ENCODE data around the gene GPHN.
"Not testable (repeated sequence)": the region's sequence is repeated elsewhere in the genome, so short reads cannot be mapped to it uniquely, and the experiment has no call there.

Gene GPHN

DNA sequence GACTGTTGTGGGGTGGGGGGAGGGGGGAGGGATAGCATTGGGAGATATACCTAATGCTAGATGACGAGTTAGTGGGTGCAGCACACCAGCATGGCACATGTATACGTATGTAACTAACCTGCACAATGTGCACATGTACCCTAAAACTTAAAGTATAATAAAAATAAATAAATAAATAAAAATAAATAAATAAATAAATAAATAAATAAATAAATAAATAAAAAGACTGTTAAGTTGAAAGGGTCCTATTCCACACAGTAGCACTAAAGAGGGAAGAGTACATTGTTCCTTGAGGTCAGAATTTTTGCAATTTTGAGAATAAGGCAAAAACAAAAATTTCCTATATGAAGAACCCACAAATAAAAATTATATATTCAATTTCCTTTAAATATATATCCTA lies 329.5 kb downstream of the GPHN start:
- H3K79me1 ChIP-seq (ENCODE audit: low read length); H3K4me1 ChIP-seq (ENCODE audit: control insufficient read depth in 1 of 2, insufficient read depth in 2 of 2, low read length in 2 of 2); DNase-seq; H2AFZ ChIP-seq (ENCODE audit: insufficient read depth, low read length, poor library complexity); H2BK5ac ChIP-seq (ENCODE audit: low read depth, low read length, poor library complexity); H4K91ac ChIP-seq (ENCODE audit: low read depth, low read length); H3K36me3 ChIP-seq (ENCODE audit: control insufficient read depth in 1 of 2, insufficient read depth in 2 of 2, low read length in 2 of 2); H4K12ac ChIP-seq (ENCODE audit: low read depth, low read length); H3K18ac ChIP-seq (ENCODE audit: low read length); H3K9me3 ChIP-seq (ENCODE audit: insufficient read depth, low read depth, low read length); H3K4me2 ChIP-seq (ENCODE audit: low read length); H2BK120ac ChIP-seq (ENCODE audit: insufficient read depth, low read length, poor library complexity); H4K8ac ChIP-seq (ENCODE audit: low read depth, low read length); H3K4ac ChIP-seq (ENCODE audit: low read depth, low read length); H3K9ac ChIP-seq (ENCODE audit: low read length); H3K23ac ChIP-seq (ENCODE audit: low read length); H3K14ac ChIP-seq (ENCODE audit: low read length); H2BK12ac ChIP-seq (ENCODE audit: low read length); H3K79me2 ChIP-seq (ENCODE audit: control insufficient read depth, insufficient read depth, low read length, poor library complexity); H2AK5ac ChIP-seq (ENCODE audit: low read length); H3K4me3 ChIP-seq (ENCODE audit: low read depth, low read length); H3K27me3 ChIP-seq (ENCODE audit: insufficient read depth, low read length); H3K27ac ChIP-seq (ENCODE audit: low read depth, low read length): not testable (repeated sequence)
- WGBS (ENCODE audit: extremely low coverage, insufficient coverage, insufficient read length) = no CpG with 5 or more reads among the region's 2 CpGs

GRCh38 chr14:66842911-66843512 lies 335.1 kb downstream of the GPHN start:
- Histone ChIP-seq H3K27ac (ENCODE audit: low read depth, low read length) (no peak overlapping the region), H2BK120ac (ENCODE audit: insufficient read depth, low read length, poor library complexity) (no peak overlapping the region), H3K9me3 (ENCODE audit: insufficient read depth, low read depth, low read length) (no peaks in the 10 kb centered on the region), H3K79me1 (ENCODE audit: low read length) (no peaks in the 10 kb centered on the region), H4K8ac (ENCODE audit: low read depth, low read length) (no peak overlapping the region), H3K9ac (ENCODE audit: low read length) (no peak overlapping the region), H3K4ac (ENCODE audit: low read depth, low read length) (no peak overlapping the region), H4K12ac (ENCODE audit: low read depth, low read length) (no peak overlapping the region), H2AK5ac (ENCODE audit: low read length) (no peak overlapping the region), H3K4me2 (ENCODE audit: low read length) (no peak overlapping the region), H4K91ac (ENCODE audit: low read depth, low read length) (no peak overlapping the region), H3K14ac (ENCODE audit: low read length) (no peak overlapping the region), H2AFZ (ENCODE audit: insufficient read depth, low read length, poor library complexity) (no peak overlapping the region), H2BK5ac (ENCODE audit: low read depth, low read length, poor library complexity) (no peak overlapping the region), H3K18ac (ENCODE audit: low read length) (no peak overlapping the region), H2BK12ac (ENCODE audit: low read length) (no peak overlapping the region), H3K23ac (ENCODE audit: low read length) (no peak overlapping the region), H3K36me3 (ENCODE audit: control insufficient read depth in 1 of 2, insufficient read depth in 2 of 2, low read length in 2 of 2) (no peaks in the 10 kb centered on the region), H3K4me3 (ENCODE audit: low read depth, low read length) (no peak overlapping the region), H3K4me1 (ENCODE audit: control insufficient read depth in 1 of 2, insufficient read depth in 2 of 2, low read length in 2 of 2) (no peaks in the 10 kb centered on the region), H3K27me3 (ENCODE audit: insufficient read depth, low read length) (no peaks in the 10 kb centered on the region), H3K79me2 (ENCODE audit: control insufficient read depth, insufficient read depth, low read length, poor library complexity) (no peaks in the 10 kb centered on the region)
- DNase-seq = no peak
- no CpG with 5 or more reads among the region's 1 CpG for WGBS (ENCODE audit: extremely low coverage, insufficient coverage, insufficient read length)

- H3K18ac ChIP-seq (ENCODE audit: low read length) = no peak overlapping the region
- H3K4me3 ChIP-seq (ENCODE audit: low read depth, low read length) = no peak overlapping the region
- H3K4me1 ChIP-seq (ENCODE audit: control insufficient read depth in 1 of 2, insufficient read depth in 2 of 2, low read length in 2 of 2) = no peaks in the 10 kb centered on the region
- no peak overlapping the region for H2BK12ac ChIP-seq (ENCODE audit: low read length)
- H3K14ac ChIP-seq (ENCODE audit: low read length) = no peak overlapping the region
- H4K91ac ChIP-seq (ENCODE audit: low read depth, low read length) = no peak overlapping the region
- H3K79me2 ChIP-seq (ENCODE audit: control insufficient read depth, insufficient read depth, low read length, poor library complexity) = no peaks in the 10 kb centered on the region
- no peak overlapping the region for H3K4me2 ChIP-seq (ENCODE audit: low read length)
- H2AK5ac ChIP-seq (ENCODE audit: low read length) = no peak overlapping the region
- no peak overlapping the region for H4K12ac ChIP-seq (ENCODE audit: low read depth, low read length)
- H4K8ac ChIP-seq (ENCODE audit: low read depth, low read length) = no peak overlapping the region
- H3K27ac ChIP-seq (ENCODE audit: low read depth, low read length) = no peak overlapping the region
- no peak overlapping the region for H3K9ac ChIP-seq (ENCODE audit: low read length)
- H3K79me1 ChIP-seq (ENCODE audit: low read length) = no peaks in the 10 kb centered on the region
- H3K9me3 ChIP-seq (ENCODE audit: insufficient read depth, low read depth, low read length) = no peaks in the 10 kb centered on the region
- H3K27me3 ChIP-seq (ENCODE audit: insufficient read depth, low read length) = no peaks in the 10 kb centered on the region
- H3K4ac ChIP-seq (ENCODE audit: low read depth, low read length) = no peak overlapping the region
- H3K23ac ChIP-seq (ENCODE audit: low read length) = no peak overlapping the region
- no peak overlapping the region for H2AFZ ChIP-seq (ENCODE audit: insufficient read depth, low read length, poor library complexity)
- H2BK120ac ChIP-seq (ENCODE audit: insufficient read depth, low read length, poor library complexity) = no peak overlapping the region
- WGBS (ENCODE audit: extremely low coverage, insufficient coverage, insufficient read length) = no CpG with 5 or more reads among the region's 4 CpGs
- DNase-seq = no peak
- H2BK5ac ChIP-seq (ENCODE audit: low read depth, low read length, poor library complexity) = no peak overlapping the region
- H3K36me3 ChIP-seq (ENCODE audit: control insufficient read depth in 1 of 2, insufficient read depth in 2 of 2, low read length in 2 of 2) = no peaks in the 10 kb centered on the region
Observed at GRCh38 chr14:66850258-66850888, 342.4 kb downstream of the GPHN start.

- H3K23ac ChIP-seq (ENCODE audit: low read length) = no peak overlapping the region
- H3K4ac ChIP-seq (ENCODE audit: low read depth, low read length) = no peak overlapping the region
- no peak overlapping the region for H2BK120ac ChIP-seq (ENCODE audit: insufficient read depth, low read length, poor library complexity)
- H2BK12ac ChIP-seq (ENCODE audit: low read length) = no peak overlapping the region
- H2AFZ ChIP-seq (ENCODE audit: insufficient read depth, low read length, poor library complexity) = no peak overlapping the region
- H3K36me3 ChIP-seq (ENCODE audit: control insufficient read depth in 1 of 2, insufficient read depth in 2 of 2, low read length in 2 of 2) = no peaks in the 10 kb centered on the region
- no peak overlapping the region for H4K8ac ChIP-seq (ENCODE audit: low read depth, low read length)
- no peaks in the 10 kb centered on the region for H3K9me3 ChIP-seq (ENCODE audit: insufficient read depth, low read depth, low read length)
- H3K27me3 ChIP-seq (ENCODE audit: insufficient read depth, low read length) = no peaks in the 10 kb centered on the region
- H4K12ac ChIP-seq (ENCODE audit: low read depth, low read length) = no peak overlapping the region
- no peak overlapping the region for H3K14ac ChIP-seq (ENCODE audit: low read length)
- no CpG with 5 or more reads among the region's 3 CpGs for WGBS (ENCODE audit: extremely low coverage, insufficient coverage, insufficient read length)
- H3K79me2 ChIP-seq (ENCODE audit: control insufficient read depth, insufficient read depth, low read length, poor library complexity) = no peaks in the 10 kb centered on the region
- no peak overlapping the region for H2AK5ac ChIP-seq (ENCODE audit: low read length)
- H3K9ac ChIP-seq (ENCODE audit: low read length) = no peak overlapping the region
- H3K4me2 ChIP-seq (ENCODE audit: low read length) = no peak overlapping the region
- H3K27ac ChIP-seq (ENCODE audit: low read depth, low read length) = no peak overlapping the region
- no peak overlapping the region for H3K4me3 ChIP-seq (ENCODE audit: low read depth, low read length)
- H3K4me1 ChIP-seq (ENCODE audit: control insufficient read depth in 1 of 2, insufficient read depth in 2 of 2, low read length in 2 of 2) = no peaks in the 10 kb centered on the region
- no peaks in the 10 kb centered on the region for H3K79me1 ChIP-seq (ENCODE audit: low read length)
- no peak for DNase-seq
- H3K18ac ChIP-seq (ENCODE audit: low read length) = no peak overlapping the region
- no peak overlapping the region for H4K91ac ChIP-seq (ENCODE audit: low read depth, low read length)
- no peak overlapping the region for H2BK5ac ChIP-seq (ENCODE audit: low read depth, low read length, poor library complexity)
Observed at GRCh38 chr14:66853311-66853710, 345.4 kb downstream of the GPHN start.

Measured in trophoblast cell (in vitro differentiated cells and primary cell).